ENCODE data around the gene MRPL51.

The MRPL51 gene

GRCh38 chr12:6462234-6462995 is 30.6 kb downstream of the MRPL51 start:
- in situ Hi-C loops (cut with MboI; ENCODE audit: low sequenced_read_pairs) = no loop called here

GRCh38 chr12:6461401-6462233 is 31.4 kb downstream of the MRPL51 start:
- in situ Hi-C loops (cut with MboI; ENCODE audit: low sequenced_read_pairs) = no loop called here

- in situ Hi-C loops (cut with MboI; ENCODE audit: low sequenced_read_pairs) = no loop called here
These were observed 32.2 kb downstream of the MRPL51 start for GRCh38 chr12:6460751-6461371.

- in situ Hi-C loops (cut with MboI; ENCODE audit: low sequenced_read_pairs) = no loop called here
These were observed 34.1 kb downstream of the MRPL51 start for GRCh38 chr12:6459004-6459337.

GRCh38 chr12:6458281-6459003 is 34.6 kb downstream of the MRPL51 start:
- in situ Hi-C loops (cut with MboI; ENCODE audit: low sequenced_read_pairs) = no loop called here

GRCh38 chr12:6457220-6457945 is 35.7 kb downstream of the MRPL51 start:
- in situ Hi-C loops (cut with MboI; ENCODE audit: low sequenced_read_pairs) = no loop called here

GRCh38 chr12:6452944-6453630 is 40.0 kb downstream of the MRPL51 start:
- in situ Hi-C loops (cut with MboI; ENCODE audit: low sequenced_read_pairs) = no loop called here

GRCh38 chr12:6452245-6452943 is 40.7 kb downstream of the MRPL51 start:
- in situ Hi-C loops (cut with MboI; ENCODE audit: low sequenced_read_pairs) = no loop called here

- in situ Hi-C loops (cut with MboI; ENCODE audit: low sequenced_read_pairs) = no loop called here
These were observed 41.5 kb downstream of the MRPL51 start, which contains the start of gene TAPBPL for GRCh38 chr12:6451348-6452244. Gene TAPBPL, plus strand, starts transcription at chr12:6452042. Its CDS starts 207 bp downstream, at chr12:6452249.

GRCh38 chr12:6450869-6451347 is 42.2 kb downstream of the MRPL51 start:
- in situ Hi-C loops (cut with MboI; ENCODE audit: low sequenced_read_pairs) = no loop called here

GRCh38 chr12:6450091-6450868 is 42.8 kb downstream of the MRPL51 start:
- in situ Hi-C loops (cut with MboI; ENCODE audit: low sequenced_read_pairs) = no loop called here

- in situ Hi-C loops (cut with MboI; ENCODE audit: low sequenced_read_pairs) = no loop called here
These were observed 48.1 kb downstream of the MRPL51 start, which contains the start of gene CD27 for GRCh38 chr12:6444704-6445688. Gene CD27, plus strand, starts transcription at chr12:6444955. Its CDS starts 141 bp downstream, at chr12:6445096.

GRCh38 chr12:6444031-6444430 is 49.0 kb downstream of the MRPL51 start:
- in situ Hi-C loops (cut with MboI; ENCODE audit: low sequenced_read_pairs) = no loop called here

- in situ Hi-C loops (cut with MboI; ENCODE audit: low sequenced_read_pairs) = no loop called here
These were observed 49.6 kb downstream of the MRPL51 start for GRCh38 chr12:6443361-6443983.

- in situ Hi-C loops (cut with MboI; ENCODE audit: low sequenced_read_pairs) = no loop called here
These were observed 50.2 kb downstream of the MRPL51 start for GRCh38 chr12:6442836-6443235.
